Trophoblast cell (in vitro differentiated cells and primary cell): ENCODE measurements around the gene SLC22A17.

Experiments
- DNase-seq, 2 donors: peaks; one replicate each; pipeline ENCODE4 v3.0.0-alpha.2; 2016
- H2AFZ ChIP-seq: 2 replicates; pipeline ENCODE4 v1.6.1; 2013; ENCODE audit warnings: low read length, moderate library complexity, mild to moderate bottlenecking; ENCODE audit not compliant: insufficient read depth, poor library complexity
- H2AK5ac ChIP-seq: 2 replicates; pipeline ENCODE4 v1.6.1; 2013; ENCODE audit warnings: mild to moderate bottlenecking, low read length
- H2BK120ac ChIP-seq: 2 replicates; pipeline ENCODE4 v1.6.1; 2013; ENCODE audit warnings: low read length, mild to moderate bottlenecking, moderate library complexity; ENCODE audit not compliant: insufficient read depth, poor library complexity
- H2BK12ac ChIP-seq: 2 replicates; pipeline ENCODE4 v1.6.1; 2013; ENCODE audit warnings: mild to moderate bottlenecking, low read length, moderate library complexity
- H2BK5ac ChIP-seq: 2 replicates; pipeline ENCODE4 v1.6.1; 2013; ENCODE audit warnings: low read length, low read depth, moderate library complexity, mild to moderate bottlenecking; ENCODE audit not compliant: poor library complexity
- H3K14ac ChIP-seq: 2 replicates; pipeline ENCODE4 v1.6.1; 2013; ENCODE audit warnings: mild to moderate bottlenecking, low read length
- H3K18ac ChIP-seq: 2 replicates; pipeline ENCODE4 v1.6.1; 2013; ENCODE audit warnings: mild to moderate bottlenecking, low read length
- H3K23ac ChIP-seq: 2 replicates; pipeline ENCODE4 v1.6.1; 2013; ENCODE audit warnings: low read length
- H3K27ac ChIP-seq: 2 replicates; pipeline ENCODE4 v1.5.1; 2013; ENCODE audit warnings: low read depth, mild to moderate bottlenecking, inconsistent platforms, low read length, moderate library complexity
- H3K27me3 ChIP-seq: 2 replicates; pipeline ENCODE4 v1.6.1; 2013; ENCODE audit warnings: inconsistent platforms, mild to moderate bottlenecking, low read length, moderate library complexity; ENCODE audit not compliant: insufficient read depth
- H3K36me3 ChIP-seq, 2 experiments: 1 replicate in 1 of 2; 2 replicates in 1 of 2; pipeline ENCODE4 v1.6.1; 2013; ENCODE audit warnings: low read length in 2 of 2, mild to moderate bottlenecking in 2 of 2, moderate library complexity in 1 of 2; ENCODE audit not compliant: insufficient read depth in 2 of 2, control insufficient read depth in 1 of 2
- H3K4ac ChIP-seq: 2 replicates; pipeline ENCODE4 v1.6.1; 2013; ENCODE audit warnings: low read depth, mild to moderate bottlenecking, low read length, moderate library complexity
- H3K4me1 ChIP-seq, 2 experiments: 1 replicate in 1 of 2; 2 replicates in 1 of 2; pipeline ENCODE4 v1.6.1; 2013; ENCODE audit warnings: low read length in 2 of 2, mild to moderate bottlenecking in 2 of 2, moderate library complexity in 1 of 2; ENCODE audit not compliant: insufficient read depth in 2 of 2, control insufficient read depth in 1 of 2
- H3K4me2 ChIP-seq: 2 replicates; pipeline ENCODE4 v1.6.1; 2013; ENCODE audit warnings: inconsistent platforms, mild to moderate bottlenecking, low read length, moderate library complexity
- H3K4me3 ChIP-seq: 2 replicates; pipeline ENCODE4 v1.5.1; 2013; ENCODE audit warnings: mild to moderate bottlenecking, low read depth, low read length, inconsistent platforms
- H3K79me1 ChIP-seq: one replicate; pipeline ENCODE4 v1.6.1; 2013; ENCODE audit warnings: low read length
- H3K79me2 ChIP-seq: 2 replicates; pipeline ENCODE4 v1.6.1; 2013; ENCODE audit warnings: low read length, mild to moderate bottlenecking; ENCODE audit not compliant: control insufficient read depth, insufficient read depth, poor library complexity
- H3K9ac ChIP-seq: 2 replicates; pipeline ENCODE4 v1.6.1; 2013; ENCODE audit warnings: mild to moderate bottlenecking, low read length
- H3K9me3 ChIP-seq: 2 replicates; pipeline ENCODE4 v1.6.1; 2013; ENCODE audit warnings: low read depth, mild to moderate bottlenecking, control low read depth, inconsistent platforms, low read length; ENCODE audit not compliant: insufficient read depth
- H4K12ac ChIP-seq: 2 replicates; pipeline ENCODE4 v1.6.1; 2013; ENCODE audit warnings: low read depth, mild to moderate bottlenecking, low read length, moderate library complexity
- H4K8ac ChIP-seq: 2 replicates; pipeline ENCODE4 v1.6.1; 2013; ENCODE audit warnings: low read depth, mild to moderate bottlenecking, low read length, moderate library complexity
- H4K91ac ChIP-seq: one replicate; pipeline ENCODE4 v1.6.1; 2013; ENCODE audit warnings: low read depth, mild to moderate bottlenecking, low read length, moderate library complexity
- WGBS: extraction: QIAGEN DNeasy Blood & Tissue Kit; methylation state at CpG from one replicate; pipeline ENCODE4 v1.1.7; 2013; ENCODE audit warnings: missing lambda C conversion rate; ENCODE audit not compliant: insufficient read length, insufficient coverage; ENCODE audit errors: extremely low coverage; 5-methylcytosine and 5-hydroxymethylcytosine counted together

SLC22A17 gene

DNA sequence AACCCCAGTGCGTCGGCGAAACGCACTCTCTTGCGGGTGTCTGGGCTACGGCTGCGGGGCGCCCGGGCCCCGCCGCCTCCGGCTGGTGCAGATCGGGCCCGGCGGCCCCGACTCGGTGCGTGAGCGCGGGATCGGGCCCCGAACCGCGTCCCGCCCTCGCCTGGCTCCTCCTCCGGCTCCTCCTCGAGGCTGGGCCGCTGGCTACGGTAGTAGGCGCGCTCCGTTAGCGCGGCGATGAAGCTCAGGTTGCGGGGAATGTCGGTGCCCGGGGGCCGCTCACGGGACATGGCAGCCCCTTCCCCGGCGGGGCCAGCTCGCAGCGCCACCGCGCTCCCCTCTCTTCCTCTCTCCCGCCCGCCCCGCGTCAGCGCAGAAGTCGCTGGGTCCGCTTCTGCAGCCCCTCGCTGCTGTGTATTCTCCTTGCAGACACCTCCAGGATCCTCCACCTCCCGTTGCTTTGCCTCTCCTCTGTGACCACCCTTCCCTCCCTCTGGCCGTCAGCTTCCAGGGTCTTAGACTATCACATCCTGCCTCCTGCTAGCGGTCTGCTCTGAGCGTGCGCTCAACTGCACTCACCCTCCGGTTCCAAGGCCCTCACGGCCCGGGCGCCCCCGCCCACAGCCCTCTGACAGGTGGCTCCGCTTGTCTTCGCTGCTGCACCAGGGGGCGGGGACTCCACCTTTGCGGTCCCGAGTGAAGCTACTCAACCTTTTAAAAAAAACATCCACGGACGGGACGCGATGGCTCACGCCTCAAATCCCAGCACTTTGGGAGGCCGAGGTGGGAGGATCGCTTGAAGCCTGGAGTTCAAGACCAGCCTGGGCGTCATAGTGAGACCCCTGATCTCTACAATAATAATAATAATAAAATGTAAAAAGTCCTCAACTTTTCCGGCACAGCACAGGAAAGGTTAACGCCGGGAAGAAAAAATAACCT, 50.1 kb downstream of the SLC22A17 start, which contains the start of gene PPP1R3E:
PPP1R3E (minus strand) TSS at position 570 of the 936 bp plus-strand sequence; CDS start at position 287, 283 bp downstream.
- peak within 1 kb of the TSS; percentile 90 for H3K14ac ChIP-seq
- peak within 1 kb of the TSS; percentile 88 for H4K8ac ChIP-seq
- H3K4me1 ChIP-seq = peaks cover 2 to 10% of the 10 kb centered on the region in 2 experiments
- peaks cover 0 to 3% of the 10 kb centered on the region in 2 experiments for H3K36me3 ChIP-seq
- peak within 1 kb of the TSS; percentile 15 for H2BK12ac ChIP-seq
- H3K18ac ChIP-seq = peak within 1 kb of the TSS; percentile 80
- H3K9me3 ChIP-seq = no peaks in the 10 kb centered on the region
- H2AK5ac ChIP-seq = peak within 1 kb of the TSS; percentile 35
- H2BK5ac ChIP-seq = peak within 1 kb of the TSS; percentile 36
- H2BK120ac ChIP-seq = peak within 1 kb of the TSS; percentile 52
- H3K9ac ChIP-seq = peak within 1 kb of the TSS; percentile 24
- H3K4ac ChIP-seq = peak within 1 kb of the TSS; percentile 72
- H3K79me2 ChIP-seq = peaks cover 18% of the 10 kb centered on the region
- peak; percentile 62 to 73 for DNase-seq
- H3K27ac ChIP-seq = peak within 1 kb of the TSS; percentile 72
- H3K4me2 ChIP-seq = peak within 1 kb of the TSS; percentile 86
- no peak within 1 kb of the TSS for H3K23ac ChIP-seq
- H4K91ac ChIP-seq = peak within 1 kb of the TSS; percentile 75
- WGBS = no CpG with 5 or more reads among the region's 81 CpGs
- peak within 1 kb of the TSS; percentile 92 for H4K12ac ChIP-seq
- H3K27me3 ChIP-seq = no peaks in the 10 kb centered on the region
- H3K4me3 ChIP-seq = peak within 1 kb of the TSS; percentile 76
- peak within 1 kb of the TSS; percentile 95 for H2AFZ ChIP-seq
- H3K79me1 ChIP-seq = peaks cover 23% of the 10 kb centered on the region

DNA sequence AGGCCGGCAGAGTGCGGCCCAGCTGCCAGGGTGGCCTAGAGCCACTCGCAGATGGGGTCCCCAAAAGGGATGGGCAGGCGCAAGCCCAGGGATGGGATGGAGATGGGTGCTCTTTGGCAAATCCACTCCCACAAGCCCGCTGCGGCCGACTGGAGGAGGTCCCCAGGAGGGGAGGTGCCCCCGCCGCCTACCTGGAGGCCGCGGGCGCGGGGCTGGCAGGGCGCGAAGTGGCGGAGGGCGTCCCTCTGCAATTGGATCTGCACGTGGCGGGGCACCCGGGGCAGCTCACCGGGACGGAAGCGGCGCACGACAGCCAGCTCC, 50.8 kb downstream of the SLC22A17 start:
- Histone ChIP-seq H3K79me1 (peaks cover 20% of the 10 kb centered on the region), H4K8ac (peak overlapping the region; percentile 88), H4K12ac (peak overlapping the region; percentile 92), H2AK5ac (peak overlapping the region; percentile 35), H3K36me3 (peaks cover 0 to 2% of the 10 kb centered on the region in 2 experiments), H2BK5ac (peak overlapping the region; percentile 36), H3K14ac (peak overlapping the region; percentile 90), H3K4me2 (peak overlapping the region; percentile 86), H3K27ac (peak overlapping the region; percentile 72), H3K4ac (peak overlapping the region; percentile 72), H3K18ac (peak overlapping the region; percentile 80), H3K27me3 (no peaks in the 10 kb centered on the region), H2BK120ac (peak overlapping the region; percentile 52), H2BK12ac (peak overlapping the region; percentile 15), H3K9me3 (no peaks in the 10 kb centered on the region), H3K79me2 (peaks cover 13% of the 10 kb centered on the region), H3K23ac (no peak overlapping the region), H2AFZ (peak overlapping the region; percentile 95), H3K9ac (peak overlapping the region; percentile 24), H3K4me1 (peaks cover 0 to 8% of the 10 kb centered on the region in 2 experiments), H4K91ac (peak overlapping the region; percentile 75), H3K4me3 (peak overlapping the region; percentile 76)
- no CpG with 5 or more reads among the region's 25 CpGs for WGBS
- DNase-seq = no peak

DNA sequence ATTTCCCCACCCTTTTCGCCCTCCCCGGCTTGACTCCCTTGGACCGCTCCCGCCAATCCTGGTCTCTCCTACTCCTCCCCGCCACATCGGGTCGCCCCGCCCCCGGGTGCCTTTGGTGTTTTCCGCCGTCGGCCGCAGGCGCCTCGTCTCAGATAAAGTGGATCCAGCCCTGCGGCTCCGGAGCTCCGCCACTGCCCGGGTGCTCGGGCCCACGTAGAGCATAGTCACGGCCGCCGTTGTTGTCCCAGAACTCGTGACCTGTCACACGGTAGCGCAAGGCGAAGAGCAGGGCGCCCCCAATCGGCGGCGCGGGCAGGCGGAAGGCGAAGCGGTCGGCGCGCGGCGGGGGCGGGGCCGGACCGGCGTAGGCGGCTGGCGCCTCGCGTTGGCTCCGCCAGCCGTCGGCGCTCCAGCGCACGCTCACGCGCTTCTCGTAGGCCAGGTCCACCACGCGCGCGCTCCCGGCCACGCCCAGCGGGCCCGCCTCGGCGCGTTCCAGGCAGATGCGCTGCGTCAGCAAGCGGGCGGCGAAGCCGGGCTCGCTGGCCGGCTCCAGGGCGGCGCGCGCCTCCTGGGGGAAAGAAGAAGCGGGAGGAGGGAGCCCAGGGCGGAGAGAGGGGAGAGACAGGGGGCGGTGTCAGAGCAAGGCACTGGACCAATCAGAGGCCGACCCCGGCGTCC, 51.3 kb downstream of the SLC22A17 start:
- Histone ChIP-seq H2AFZ (peak overlapping the region; percentile 95), H3K4me1 (peaks cover 0 to 8% of the 10 kb centered on the region in 2 experiments), H3K27ac (peak overlapping the region; percentile 100), H3K4me3 (peak overlapping the region; percentile 84), H3K79me2 (peaks cover 11% of the 10 kb centered on the region), H2BK12ac (no peak overlapping the region), H3K79me1 (peaks cover 17% of the 10 kb centered on the region), H2BK5ac (peak overlapping the region; percentile 97), H4K12ac (peak overlapping the region; percentile 90), H3K4ac (peak overlapping the region; percentile 56), H3K9ac (peak overlapping the region; percentile 93), H3K14ac (peak overlapping the region; percentile 95), H2AK5ac (no peak overlapping the region), H3K27me3 (no peaks in the 10 kb centered on the region), H3K4me2 (peak overlapping the region; percentile 86), H3K9me3 (no peaks in the 10 kb centered on the region), H2BK120ac (peak overlapping the region; percentile 68), H3K18ac (peak overlapping the region; percentile 83), H3K23ac (no peak overlapping the region), H4K91ac (peak overlapping the region; percentile 95), H4K8ac (peak overlapping the region; percentile 95), H3K36me3 (peaks cover 0 to 2% of the 10 kb centered on the region in 2 experiments)
- WGBS = no CpG with 5 or more reads among the region's 87 CpGs
- DNase-seq = peak; percentile 99

DNA sequence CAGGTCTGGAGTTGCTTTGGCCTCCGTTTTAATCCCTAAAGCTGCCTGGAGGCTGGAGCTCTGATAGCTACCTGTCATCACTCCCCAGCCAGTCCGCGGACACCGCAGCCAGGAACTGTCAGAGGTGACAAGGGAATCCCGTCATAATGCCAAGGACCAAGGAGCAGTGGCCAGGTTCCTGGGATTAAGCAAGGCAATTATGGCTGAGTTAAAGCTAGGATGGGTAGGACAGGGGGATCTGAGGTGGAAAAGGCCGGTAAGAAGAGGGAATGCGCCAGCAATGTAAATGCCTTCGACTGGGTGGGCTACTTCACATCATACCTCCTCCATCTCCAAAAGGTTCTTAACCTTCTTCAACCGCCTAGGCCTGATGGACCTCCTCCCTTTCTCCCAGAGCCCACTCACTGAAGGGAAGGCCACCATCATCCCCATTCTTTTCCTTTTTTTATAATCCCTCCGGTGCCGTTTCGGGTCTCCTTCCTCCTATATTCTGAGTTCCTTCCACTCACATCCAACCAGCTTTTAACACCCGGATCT, 51.9 kb downstream of the SLC22A17 start:
- Histone ChIP-seq H4K12ac (peak overlapping the region; percentile 83), H3K9ac (peak overlapping the region; percentile 59), H4K91ac (peak overlapping the region; percentile 65), H3K23ac (no peak overlapping the region), H3K79me1 (peaks cover 14% of the 10 kb centered on the region), H2AFZ (peak overlapping the region; percentile 32), H3K4me1 (peaks cover 0 to 8% of the 10 kb centered on the region in 2 experiments), H3K9me3 (no peaks in the 10 kb centered on the region), H3K36me3 (peaks cover 0 to 2% of the 10 kb centered on the region in 2 experiments), H3K18ac (peak overlapping the region; percentile 74), H4K8ac (peak overlapping the region; percentile 80), H3K14ac (peak overlapping the region; percentile 67), H3K4ac (peak overlapping the region; percentile 40), H3K79me2 (peaks cover 9% of the 10 kb centered on the region), H3K4me3 (peak overlapping the region; percentile 39), H2BK12ac (peak overlapping the region; percentile 67), H3K4me2 (peak overlapping the region; percentile 61), H2BK5ac (peak overlapping the region; percentile 50), H2AK5ac (peak overlapping the region; percentile 67), H3K27me3 (no peaks in the 10 kb centered on the region), H3K27ac (peak overlapping the region; percentile 35), H2BK120ac (peak overlapping the region; percentile 28)
- no CpG with 5 or more reads among the region's 13 CpGs for WGBS
- peak; percentile 38 to 47 for DNase-seq
